HG02870 (cell line): Measurements from ENCODE around the gene TMEM88.

Source experiments
- ATAC-seq: cut with Tn5 transposase; IDR thresholded peaks from one replicate; pipeline ENCODE4 v1.9.1; 2021; ENCODE audit warnings: mild to moderate bottlenecking, moderate library complexity; ENCODE audit not compliant: unreplicated experiment

TMEM88 gene

GRCh38 chr17:7833011-7833794, 21.7 kb upstream of the TMEM88 start:
- ATAC-seq = no peak

GRCh38 chr17:7833795-7834541, 20.9 kb upstream of the TMEM88 start, which contains the start of gene KDM6B:
Gene KDM6B, plus strand, starts transcription at chr17:7834217. Its CDS starts 11,338 bp downstream, at chr17:7845555.
- peak; percentile 57 for ATAC-seq

GRCh38 chr17:7834542-7834956, 20.3 kb upstream of the TMEM88 start:
- no peak for ATAC-seq

- peak; percentile 39 for ATAC-seq
Observed at GRCh38 chr17:7834957-7835813, 19.7 kb upstream of the TMEM88 start.

- ATAC-seq = peak; percentile 18
Observed at GRCh38 chr17:7835814-7836595, 18.9 kb upstream of the TMEM88 start.

GRCh38 chr17:7836596-7837407, 18.1 kb upstream of the TMEM88 start:
- no peak for ATAC-seq

GRCh38 chr17:7837408-7838088, 17.3 kb upstream of the TMEM88 start:
- ATAC-seq = no peak

GRCh38 chr17:7838090-7839075, 16.5 kb upstream of the TMEM88 start:
- ATAC-seq = no peak

GRCh38 chr17:7839190-7839875, 15.5 kb upstream of the TMEM88 start:
- ATAC-seq = no peak

- no peak for ATAC-seq
Observed at GRCh38 chr17:7839876-7840261, 15.0 kb upstream of the TMEM88 start.

- ATAC-seq = no peak
Observed at GRCh38 chr17:7840441-7840840, 14.4 kb upstream of the TMEM88 start.

GRCh38 chr17:7840875-7841274, 14.0 kb upstream of the TMEM88 start:
- ATAC-seq = no peak

GRCh38 chr17:7841396-7841914, 13.4 kb upstream of the TMEM88 start:
- ATAC-seq = no peak

GRCh38 chr17:7841915-7842379, 12.9 kb upstream of the TMEM88 start:
- peak; percentile 20 for ATAC-seq

- ATAC-seq = peak; percentile 29
Observed at GRCh38 chr17:7842380-7843256, 12.2 kb upstream of the TMEM88 start.

- ATAC-seq = no peak
Observed at GRCh38 chr17:7843257-7843535, 11.7 kb upstream of the TMEM88 start.
